H1 (cell line): ENCODE results near the gene TBC1D24. TPM values are rescaled to one million over a fixed set of nuclear protein-coding genes. Genes with fewer than 3 reads are reported as not detected.

Source experiments
- CTCF ChIA-PET: fragments of 300-600 bp; sonication (Branson Sonifier 250); formaldehyde crosslinking; loops from one replicate; lab custom pipeline; 2021; ENCODE audit not compliant: partially characterized antibody; lab: Charles Lee
- POLR2A ChIA-PET: fragments of 300-600 bp; sonication (Branson Sonifier 250); formaldehyde crosslinking; loops from one replicate; lab custom pipeline; 2021; ENCODE audit warnings: inconsistent platforms; ENCODE audit not compliant: partially characterized antibody; lab: Charles Lee
- DNase-seq, 2 experiments: peaks; one replicate each; pipeline versions ENCODE4 v3.0.0 to v3.0.0-alpha.2; 2010 to 2022; ENCODE audit warnings: low spot score in 2 of 2, low read depth in 1 of 2, mixed read lengths in 1 of 2
- FAIRE-seq: peaks from 2 replicates; lab custom pipeline; 2011; peaks lifted over from hg19 to GRCh38; lab: Jason Lieb, UNC
- H2AFZ ChIP-seq: 2 replicates; pipeline ENCODE4 v1.8.1; 2012; ENCODE audit warnings: low read length, inconsistent platforms
- H2AK5ac ChIP-seq: 2 replicates; pipeline ENCODE4 v1.6.1; 2013; ENCODE audit warnings: low read depth, low read length
- H2BK120ac ChIP-seq: replicated peaks from 2 replicates; pipeline ENCODE3; 2013; ENCODE audit warnings: low read depth, low read length, inconsistent platforms
- H2BK12ac ChIP-seq: 2 replicates; pipeline ENCODE4 v1.6.1; 2013; ENCODE audit warnings: low read depth, low read length
- H2BK15ac ChIP-seq: 2 replicates; pipeline ENCODE4 v1.6.1; 2013; ENCODE audit warnings: low read length
- H2BK20ac ChIP-seq: 2 replicates; pipeline ENCODE4 v1.6.1; 2013; ENCODE audit warnings: low read length
- H2BK5ac ChIP-seq: 2 replicates; pipeline ENCODE4 v1.6.1; 2013; ENCODE audit warnings: low read depth, low read length
- H3K14ac ChIP-seq: 2 replicates; pipeline ENCODE4 v1.6.1; 2013; ENCODE audit warnings: inconsistent platforms; ENCODE audit not compliant: insufficient read length
- H3K18ac ChIP-seq: 2 replicates; pipeline ENCODE4 v1.6.1; 2013; ENCODE audit warnings: low read length; ENCODE audit errors: extremely low read depth
- H3K23ac ChIP-seq: 2 replicates; pipeline ENCODE4 v1.6.1; 2013; ENCODE audit warnings: inconsistent platforms; ENCODE audit not compliant: insufficient read length
- H3K23me2 ChIP-seq: 2 replicates; pipeline ENCODE4 v1.6.1; 2013; ENCODE audit warnings: low read depth, low read length
- H3K27ac ChIP-seq: 2 replicates; pipeline ENCODE4 v1.6.1; 2011; ENCODE audit warnings: low read depth, low read length, inconsistent platforms
- H3K27me3 ChIP-seq, 4 experiments: replicated peaks in 1 of 4; 1 replicate in 1 of 4; 2 replicates in 3 of 4; pipeline versions ENCODE4 v1.6.1 to v1.8.1; 2011 to 2013; ENCODE audit warnings: low read length in 3 of 4, mild to moderate bottlenecking in 3 of 4, inconsistent platforms in 2 of 4, mixed read lengths in 2 of 4, moderate library complexity in 1 of 4; ENCODE audit not compliant: control insufficient read depth in 3 of 4, insufficient read depth in 3 of 4; ENCODE audit errors: extremely low read depth in 1 of 4
- H3K36me3 ChIP-seq, 4 experiments: 2 replicates each; pipeline versions ENCODE4 v1.6.1 to v1.8.1; 2011 to 2013; ENCODE audit warnings: mild to moderate bottlenecking in 4 of 4, low read length in 3 of 4, moderate library complexity in 2 of 4, control low read depth in 1 of 4, inconsistent platforms in 1 of 4; ENCODE audit not compliant: insufficient read depth in 4 of 4, control insufficient read depth in 2 of 4
- H3K4ac ChIP-seq: replicated peaks from 2 replicates; pipeline ENCODE3; 2013; ENCODE audit warnings: low read length, low read depth, mixed read lengths, inconsistent platforms; ENCODE audit not compliant: insufficient read length
- H3K4me1 ChIP-seq, 4 experiments: replicated peaks in 1 of 4; 1 replicate in 1 of 4; 2 replicates in 3 of 4; pipeline versions ENCODE4 v1.6.1 to v1.8.1; 2011 to 2013; ENCODE audit warnings: low read length in 3 of 4, inconsistent platforms in 2 of 4, mixed read lengths in 1 of 4; ENCODE audit not compliant: insufficient read depth in 4 of 4, control insufficient read depth in 3 of 4
- H3K4me2 ChIP-seq, 2 experiments: 2 replicates each; pipeline versions ENCODE4 v1.6.1 to v1.8.1; 2011 to 2013; ENCODE audit warnings: low read depth in 2 of 2, low read length in 2 of 2, control low read depth in 1 of 2, inconsistent platforms in 1 of 2, mild to moderate bottlenecking in 1 of 2; ENCODE audit not compliant: insufficient read depth in 1 of 2
- H3K4me3 ChIP-seq, 4 experiments: fragments of 200-600, 300-600 bp in 1 of 4; sonication (generic), shearing (Covaris generic), sonication (Bioruptor Twin) in 1 of 4; 2 replicates each; pipeline versions ENCODE4 v1.5.1 to v1.8.1; 2011 to 2016; ENCODE audit warnings: low read length in 4 of 4, low read depth in 3 of 4, control low read depth in 2 of 4, inconsistent platforms in 2 of 4, mild to moderate bottlenecking in 2 of 4, mixed read lengths in 1 of 4, moderate library complexity in 1 of 4; ENCODE audit not compliant: insufficient read depth in 2 of 4; ENCODE audit errors: extremely low read depth in 1 of 4
- H3K56ac ChIP-seq: replicated peaks from 2 replicates; pipeline ENCODE3; 2013; ENCODE audit warnings: low read depth, mild to moderate bottlenecking, mixed read lengths, low read length, inconsistent platforms; ENCODE audit not compliant: insufficient read length
- H3K79me1 ChIP-seq: 2 replicates; pipeline ENCODE4 v1.6.1; 2013; ENCODE audit warnings: low read depth, low read length, control low read depth
- H3K79me2 ChIP-seq, 2 experiments: 2 replicates each; pipeline versions ENCODE4 v1.6.1 to v1.8.1; 2012 to 2013; ENCODE audit warnings: low read length in 2 of 2, mild to moderate bottlenecking in 2 of 2, inconsistent platforms in 1 of 2; ENCODE audit not compliant: insufficient read depth in 2 of 2, control insufficient read depth in 1 of 2
- H3K9ac ChIP-seq, 4 experiments: replicated peaks in 1 of 4; 1 replicate in 1 of 4; 2 replicates in 3 of 4; pipeline versions ENCODE4 v1.6.1 to v1.8.1; 2011 to 2013; ENCODE audit warnings: low read depth in 3 of 4, low read length in 3 of 4, control low read depth in 2 of 4, mild to moderate bottlenecking in 2 of 4, moderate library complexity in 2 of 4, inconsistent platforms in 1 of 4; ENCODE audit errors: extremely low read depth in 1 of 4
- H3K9me3 ChIP-seq, 2 experiments: 2 replicates each; pipeline versions ENCODE4 v1.6.1 to v1.8.1; 2012 to 2013; ENCODE audit warnings: mild to moderate bottlenecking in 2 of 2, moderate library complexity in 2 of 2, control low read depth in 1 of 2, inconsistent platforms in 1 of 2, low read depth in 1 of 2, low read length in 1 of 2, mixed read lengths in 1 of 2; ENCODE audit not compliant: insufficient read depth in 2 of 2
- H4K20me1 ChIP-seq, 2 experiments: replicated peaks in 1 of 2; 2 replicates each; pipeline versions ENCODE3 to v1.8.1; 2011 to 2013; ENCODE audit warnings: inconsistent platforms in 2 of 2, low read length in 2 of 2, mild to moderate bottlenecking in 1 of 2; ENCODE audit not compliant: insufficient read depth in 2 of 2, control insufficient read depth in 1 of 2
- H4K5ac ChIP-seq: 2 replicates; pipeline ENCODE4 v1.6.1; 2013; ENCODE audit warnings: low read length, low read depth, mixed read lengths, inconsistent platforms; ENCODE audit not compliant: insufficient read length
- H4K8ac ChIP-seq: 2 replicates; pipeline ENCODE4 v1.8.0; 2013; ENCODE audit warnings: mild to moderate bottlenecking, moderate library complexity, low read length, inconsistent platforms; ENCODE audit not compliant: insufficient read depth; ENCODE audit errors: extremely low read depth
- H4K91ac ChIP-seq: replicated peaks from 2 replicates; pipeline ENCODE3; 2013; ENCODE audit warnings: low read length, mixed read lengths, inconsistent platforms; ENCODE audit not compliant: insufficient read length
- CHD2 ChIP-seq: IDR thresholded peaks from 2 replicates; pipeline ENCODE4 v1.6.1; 2012; ENCODE audit warnings: low read length, improper control_type of control experiment
- EP300 ChIP-seq, 2 experiments: IDR thresholded peaks; 1 replicate in 1 of 2; 2 replicates in 1 of 2; pipeline ENCODE4 v1.6.1; 2011 to 2012; ENCODE audit warnings: low read depth in 2 of 2, low read length in 2 of 2, mild to moderate bottlenecking in 2 of 2, borderline replicate concordance in 1 of 2, inconsistent platforms in 1 of 2, moderate library complexity in 1 of 2
- HDAC6 ChIP-seq: IDR thresholded peaks from one replicate; pipeline ENCODE4 v1.7.1; 2012; ENCODE audit warnings: low read depth, mild to moderate bottlenecking, inconsistent platforms, low read length, moderate library complexity
- KDM5A ChIP-seq: fragments of 200-600 bp; IDR thresholded peaks from 2 replicates; pipeline ENCODE4 v1.7.1; 2012; ENCODE audit warnings: mild to moderate bottlenecking, low read length, inconsistent platforms, mixed read lengths
- WGBS, 2 experiments: shearing (Covaris generic) in 1 of 2; methylation state at CpG; one replicate each; pipeline versions ENCODE4 v1.1.6 to v1.1.7; 2013 to 2015; ENCODE audit warnings: low lambda C conversion rate in 2 of 2, mixed read lengths in 2 of 2, inconsistent platforms in 1 of 2, low coverage in 1 of 2, missing lambda C conversion rate in 1 of 2; ENCODE audit not compliant: insufficient replicate concordance in 2 of 2, insufficient coverage in 1 of 2, insufficient read length in 1 of 2; ENCODE audit errors: extremely low coverage in 1 of 2, missing lambda C conversion rate in 1 of 2; 5-methylcytosine and 5-hydroxymethylcytosine counted together
- polyA plus RNA-seq, 7 experiments: library from polyadenylated mRNA; depleted of rRNA in 3 of 7; stranded (reverse) in 5 of 7; unstranded in 2 of 7; fragments of >200 nt in 5 of 7; fragments of 200-250 nt in 2 of 7; gene quantifications; 1 replicate in 5 of 7; 2 replicates in 1 of 7; 4 replicates in 1 of 7; pipeline versions ENCODE4 v1.2.1 to v1.2.3, GENCODE V29; 2011 to 2013; ENCODE audit warnings: missing spikeins in 2 of 7, mixed read lengths in 2 of 7
- total RNA-seq: library from RNA; stranded (reverse); fragmentation: NEBNext Ultra II Directional; extraction: Animal tissue kit (Norgen Biotek cat#: 25700); gene quantifications from 2 replicates; pipeline ENCODE4 v1.2.1, GENCODE V29; 2021
- TF ChIP-seq, protein P1 (sequence below): IDR thresholded peaks from 2 replicates; pipeline ENCODE4 v1.6.1; 2011; ENCODE audit warnings: low read length, improper control_type of control experiment
- TF ChIP-seq, protein P2 (sequence below), 3 experiments: IDR thresholded peaks; 1 replicate in 2 of 3; 2 replicates in 1 of 3; pipeline versions ENCODE4 v1.5.1 to v1.6.1; 2011; ENCODE audit warnings: low read length in 3 of 3, mild to moderate bottlenecking in 3 of 3, inconsistent platforms in 2 of 3, low read depth in 1 of 3, moderate library complexity in 1 of 3; ENCODE audit not compliant: insufficient read depth in 1 of 3; ENCODE audit errors: control extremely low read depth in 1 of 3

Gene TBC1D24
- total and polyA plus RNA-seq, 2 of the 8 experiments (the other 6 are each of a cell fraction or from before 2014, with no cell fraction given) = 8.7 to 21.5 TPM

DNA sequence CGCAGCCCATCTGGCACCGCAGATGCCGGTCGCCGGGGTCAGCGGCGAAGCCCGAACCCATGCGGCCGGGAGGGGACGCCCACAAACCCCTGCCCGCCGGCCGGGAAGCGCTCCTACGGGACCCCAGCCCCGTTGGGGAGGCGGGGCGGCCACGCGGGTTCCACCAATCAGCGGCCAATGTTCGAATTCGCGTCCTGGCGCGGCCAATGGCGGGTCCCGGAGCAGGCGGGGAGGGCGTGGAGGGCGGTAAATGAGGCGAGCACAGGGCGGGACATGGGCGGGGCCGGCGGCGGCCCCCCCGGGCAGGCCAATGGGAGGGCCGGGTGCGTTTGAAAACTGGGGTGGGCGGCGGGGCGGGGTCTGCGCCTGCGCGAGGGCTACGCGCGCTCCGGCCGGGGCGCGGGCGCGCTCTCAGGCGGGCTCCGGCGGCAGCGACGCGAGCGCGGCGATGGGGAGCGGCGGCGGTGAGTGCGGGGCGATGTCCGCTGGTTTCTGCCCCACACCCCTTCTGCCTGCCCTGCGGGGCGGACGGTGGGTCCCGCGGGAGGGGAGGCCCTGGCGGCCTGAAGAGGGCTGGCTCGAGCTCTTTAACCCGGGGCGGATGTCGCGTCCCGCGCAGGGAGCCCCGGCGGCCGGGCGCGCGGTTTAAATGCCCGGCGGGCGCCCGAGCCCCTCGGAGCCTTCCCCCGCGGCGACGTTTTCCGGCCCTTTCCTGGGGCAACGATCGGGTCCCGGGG, 45.7 kb upstream of the TBC1D24 start, which contains the start of gene CCNF:
TSS of gene CCNF (plus strand) at position 414 of the 737 bp plus-strand sequence. CDS start at position 449, 35 bp downstream.
- Histone ChIP-seq H3K23ac (no peak within 1 kb of the TSS), H3K27ac (peak within 1 kb of the TSS; percentile 43; the same call in 1 of the 2 replicates), H3K4me3 (peak within 1 kb of the TSS; percentile 75 to 99 (median 83)), H2BK12ac (peak within 1 kb of the TSS; percentile 80; the same call in 1 of the 2 replicates), H3K18ac (peak within 1 kb of the TSS; percentile 96), H2AK5ac (no peak within 1 kb of the TSS), H4K5ac (peak within 1 kb of the TSS; percentile 76), H4K91ac (peak within 1 kb of the TSS; percentile 95), H3K36me3 (peaks cover 12 to 23% (median 19%) of the 10 kb centered on the region in 4 experiments), H3K79me2 (peaks cover 0 to 15% of the 10 kb centered on the region in 2 experiments; a peak in 2 of 4 replicates), H2BK20ac (no peak within 1 kb of the TSS), H4K8ac (peak within 1 kb of the TSS; percentile 91), H3K4me2 (peak within 1 kb of the TSS; percentile 51 to 98), H3K79me1 (0 out of 2 replicates have a peak, but pooled peaks cover 6% of the 10 kb centered on the region), H3K4me1 (peaks cover 0 to 13% (median 6%) of the 10 kb centered on the region in 4 experiments; a peak in 5 of 7 replicates), H2AFZ (peak within 1 kb of the TSS; percentile 85; the same call in 1 of the 2 replicates), H3K9ac (peak within 1 kb of the TSS; percentile 59 to 87 (median 74)), H2BK5ac (peak within 1 kb of the TSS; percentile 78; the same call in 1 of the 2 replicates), H2BK15ac (peak within 1 kb of the TSS; percentile 61; the same call in 1 of the 2 replicates), H3K4ac (no peak within 1 kb of the TSS), H4K20me1 (peaks cover 8 to 11% of the 10 kb centered on the region in 2 experiments), H2BK120ac (peak within 1 kb of the TSS; percentile 69), H3K23me2 (peaks cover 12% of the 10 kb centered on the region; the same call in 1 of the 2 replicates), H3K27me3 (peaks cover 0 to 9% (median 2%) of the 10 kb centered on the region in 4 experiments; a peak in 2 of 7 replicates), H3K14ac (no peak within 1 kb of the TSS), H3K56ac (peak within 1 kb of the TSS; percentile 87), H3K9me3 (no peaks in the 10 kb centered on the region)
- FAIRE-seq (no peak), DNase-seq (peak; percentile 91 to 99)
- WGBS, 2 experiments = 1% methylated on average over 33 of the region's 103 CpGs; no CpG with 5 or more reads in 1 of the 2 experiments
- ChIA-PET CTCF (interaction anchor here (0.6 to 1.5 kb wide), 11 partner anchors 9 to 188 kb away, joined by 3 to 5 read pairs (median 3); partner anchors contain the start of gene ABCA3), POLR2A (interaction anchor here (0.9 to 2.2 kb wide), 12 partner anchors 9 to 178 kb away, joined by 3 to 9 read pairs (median 4); partner anchors contain the start of gene ECI1)
- TF ChIP-seq, protein P1, sequence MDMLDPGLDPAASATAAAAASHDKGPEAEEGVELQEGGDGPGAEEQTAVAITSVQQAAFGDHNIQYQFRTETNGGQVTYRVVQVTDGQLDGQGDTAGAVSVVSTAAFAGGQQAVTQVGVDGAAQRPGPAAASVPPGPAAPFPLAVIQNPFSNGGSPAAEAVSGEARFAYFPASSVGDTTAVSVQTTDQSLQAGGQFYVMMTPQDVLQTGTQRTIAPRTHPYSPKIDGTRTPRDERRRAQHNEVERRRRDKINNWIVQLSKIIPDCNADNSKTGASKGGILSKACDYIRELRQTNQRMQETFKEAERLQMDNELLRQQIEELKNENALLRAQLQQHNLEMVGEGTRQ = no peak
- TF ChIP-seq HDAC6 = no peak
- no peak; the same call in 1 of the 2 replicates for TF ChIP-seq KDM5A
- TF ChIP-seq, protein P2, sequence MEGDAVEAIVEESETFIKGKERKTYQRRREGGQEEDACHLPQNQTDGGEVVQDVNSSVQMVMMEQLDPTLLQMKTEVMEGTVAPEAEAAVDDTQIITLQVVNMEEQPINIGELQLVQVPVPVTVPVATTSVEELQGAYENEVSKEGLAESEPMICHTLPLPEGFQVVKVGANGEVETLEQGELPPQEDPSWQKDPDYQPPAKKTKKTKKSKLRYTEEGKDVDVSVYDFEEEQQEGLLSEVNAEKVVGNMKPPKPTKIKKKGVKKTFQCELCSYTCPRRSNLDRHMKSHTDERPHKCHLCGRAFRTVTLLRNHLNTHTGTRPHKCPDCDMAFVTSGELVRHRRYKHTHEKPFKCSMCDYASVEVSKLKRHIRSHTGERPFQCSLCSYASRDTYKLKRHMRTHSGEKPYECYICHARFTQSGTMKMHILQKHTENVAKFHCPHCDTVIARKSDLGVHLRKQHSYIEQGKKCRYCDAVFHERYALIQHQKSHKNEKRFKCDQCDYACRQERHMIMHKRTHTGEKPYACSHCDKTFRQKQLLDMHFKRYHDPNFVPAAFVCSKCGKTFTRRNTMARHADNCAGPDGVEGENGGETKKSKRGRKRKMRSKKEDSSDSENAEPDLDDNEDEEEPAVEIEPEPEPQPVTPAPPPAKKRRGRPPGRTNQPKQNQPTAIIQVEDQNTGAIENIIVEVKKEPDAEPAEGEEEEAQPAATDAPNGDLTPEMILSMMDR (IDR thresholded peaks at IDR 0.05; ENCODE audit: control extremely low read depth in 1 of 3, insufficient read depth in 1 of 3, low read depth in 1 of 3, low read length in 3 of 3) = 0 out of 4 replicates have a peak, but pooled peaks of 1 of the 3 experiments have one; percentile 2
- no peak for TF ChIP-seq EP300 (IDR thresholded peaks at IDR 0.05; ENCODE audit: borderline replicate concordance in 1 of 2, low read depth in 2 of 2, low read length in 2 of 2)
- TF ChIP-seq CHD2 = peak; percentile 67
